Mucosa of stomach (tissue), 1 donor: ENCODE data around the gene MAP3K12.

Experiments used
- H3K27me3 ChIP-seq: one replicate; pipeline ENCODE4 v1.7.0; 2013; ENCODE audit warnings: mild to moderate bottlenecking, low read length; ENCODE audit not compliant: control insufficient read depth, insufficient read depth
- H3K36me3 ChIP-seq: one replicate; pipeline ENCODE4 v1.7.0; 2013; ENCODE audit warnings: low read length; ENCODE audit not compliant: control insufficient read depth, insufficient read depth
- H3K4me1 ChIP-seq: one replicate; pipeline ENCODE4 v1.7.0; 2013; ENCODE audit warnings: mild to moderate bottlenecking, low read length; ENCODE audit not compliant: control insufficient read depth, insufficient read depth
- H3K4me3 ChIP-seq: one replicate; pipeline ENCODE4 v1.7.0; 2013; ENCODE audit warnings: low read length
- H3K9ac ChIP-seq: one replicate; pipeline ENCODE4 v1.7.0; 2013; ENCODE audit warnings: mild to moderate bottlenecking, low read length, moderate library complexity
- H3K9me3 ChIP-seq: one replicate; pipeline ENCODE4 v1.7.0; 2013; ENCODE audit warnings: mild to moderate bottlenecking, low read length, moderate library complexity; ENCODE audit not compliant: control insufficient read depth
- donor health status: Pancreatic carcinoma.

MAP3K12 gene

GRCh38 chr12:53497461-53497860, 1.8 kb downstream of the MAP3K12 start:
- Histone ChIP-seq H3K9ac (no peak overlapping the region), H3K36me3 (no peaks in the 10 kb centered on the region), H3K4me1 (peaks cover 39% of the 10 kb centered on the region), H3K27me3 (no peaks in the 10 kb centered on the region), H3K9me3 (no peaks in the 10 kb centered on the region), H3K4me3 (no peak overlapping the region)

- no peaks in the 10 kb centered on the region for H3K36me3 ChIP-seq
- H3K9ac ChIP-seq, result no peak overlapping the region
- H3K4me1 ChIP-seq, result peaks cover 33% of the 10 kb centered on the region
- H3K4me3 ChIP-seq, result no peak overlapping the region
- no peaks in the 10 kb centered on the region for H3K9me3 ChIP-seq
- no peaks in the 10 kb centered on the region for H3K27me3 ChIP-seq
These were observed 2.6 kb downstream of the MAP3K12 start for GRCh38 chr12:53496752-53497032.

GRCh38 chr12:53495903-53496751, 3.1 kb downstream of the MAP3K12 start:
- H3K36me3 ChIP-seq, result no peaks in the 10 kb centered on the region
- H3K9me3 ChIP-seq, result no peaks in the 10 kb centered on the region
- no peak overlapping the region for H3K4me3 ChIP-seq
- peaks cover 30% of the 10 kb centered on the region for H3K4me1 ChIP-seq
- H3K9ac ChIP-seq, result no peak overlapping the region
- H3K27me3 ChIP-seq, result no peaks in the 10 kb centered on the region

- H3K4me3 ChIP-seq, result peak overlapping the region; percentile 32
- no peaks in the 10 kb centered on the region for H3K9me3 ChIP-seq
- H3K9ac ChIP-seq, result peak overlapping the region; percentile 75
- no peaks in the 10 kb centered on the region for H3K27me3 ChIP-seq
- peaks cover 20% of the 10 kb centered on the region for H3K4me1 ChIP-seq
- no peaks in the 10 kb centered on the region for H3K36me3 ChIP-seq
These were observed 5.5 kb downstream of the MAP3K12 start for GRCh38 chr12:53493610-53494391.

- Histone ChIP-seq H3K4me1 (peaks cover 15% of the 10 kb centered on the region), H3K9me3 (no peaks in the 10 kb centered on the region), H3K36me3 (no peaks in the 10 kb centered on the region), H3K4me3 (peak overlapping the region; percentile 32), H3K9ac (peak overlapping the region; percentile 75), H3K27me3 (no peaks in the 10 kb centered on the region)
These were observed 6.2 kb downstream of the MAP3K12 start for GRCh38 chr12:53492830-53493609.

- Histone ChIP-seq H3K27me3 (no peaks in the 10 kb centered on the region), H3K4me3 (no peak overlapping the region), H3K36me3 (no peaks in the 10 kb centered on the region), H3K4me1 (peaks cover 15% of the 10 kb centered on the region), H3K9ac (no peak overlapping the region), H3K9me3 (no peaks in the 10 kb centered on the region)
These were observed 7.1 kb downstream of the MAP3K12 start for GRCh38 chr12:53492188-53492587.

- Histone ChIP-seq H3K36me3 (no peaks in the 10 kb centered on the region), H3K9me3 (no peaks in the 10 kb centered on the region), H3K27me3 (no peaks in the 10 kb centered on the region), H3K4me1 (peaks cover 9% of the 10 kb centered on the region), H3K4me3 (no peak overlapping the region), H3K9ac (no peak overlapping the region)
These were observed 9.9 kb downstream of the MAP3K12 start for GRCh38 chr12:53489242-53489864.

- peaks cover 6% of the 10 kb centered on the region for H3K36me3 ChIP-seq
- no peak overlapping the region for H3K4me3 ChIP-seq
- H3K9ac ChIP-seq, result no peak overlapping the region
- H3K9me3 ChIP-seq, result no peaks in the 10 kb centered on the region
- no peaks in the 10 kb centered on the region for H3K27me3 ChIP-seq
- no peaks in the 10 kb centered on the region for H3K4me1 ChIP-seq
These were observed 12.3 kb downstream of the MAP3K12 start for GRCh38 chr12:53486736-53487487.

- H3K4me1 ChIP-seq, result no peaks in the 10 kb centered on the region
- H3K9ac ChIP-seq, result no peak overlapping the region
- no peaks in the 10 kb centered on the region for H3K27me3 ChIP-seq
- no peak overlapping the region for H3K4me3 ChIP-seq
- H3K36me3 ChIP-seq, result peaks cover 10% of the 10 kb centered on the region
- H3K9me3 ChIP-seq, result no peaks in the 10 kb centered on the region
These were observed 13.1 kb downstream of the MAP3K12 start for GRCh38 chr12:53485955-53486735.

- Histone ChIP-seq H3K9me3 (no peaks in the 10 kb centered on the region), H3K36me3 (peaks cover 16% of the 10 kb centered on the region), H3K4me1 (no peaks in the 10 kb centered on the region), H3K27me3 (no peaks in the 10 kb centered on the region), H3K4me3 (no peak overlapping the region), H3K9ac (no peak overlapping the region)
These were observed 14.3 kb downstream of the MAP3K12 start for GRCh38 chr12:53484686-53485575.
